HG03280 (cell line): Measurements from ENCODE around the gene GYS2.
A peak's percentile ranks its signal among the peaks of the same experiment; 100 is the strongest.

ENCODE experiments used
- ATAC-seq: cut with Tn5 transposase; IDR thresholded peaks from one replicate; pipeline ENCODE4 v1.9.1; 2021; ENCODE audit warnings: mild to moderate bottlenecking, moderate library complexity; ENCODE audit not compliant: unreplicated experiment

The GYS2 gene

GRCh38 chr12:21509768-21510167 is 94.9 kb downstream of the GYS2 start:
- peak; percentile 91 for ATAC-seq

DNA sequence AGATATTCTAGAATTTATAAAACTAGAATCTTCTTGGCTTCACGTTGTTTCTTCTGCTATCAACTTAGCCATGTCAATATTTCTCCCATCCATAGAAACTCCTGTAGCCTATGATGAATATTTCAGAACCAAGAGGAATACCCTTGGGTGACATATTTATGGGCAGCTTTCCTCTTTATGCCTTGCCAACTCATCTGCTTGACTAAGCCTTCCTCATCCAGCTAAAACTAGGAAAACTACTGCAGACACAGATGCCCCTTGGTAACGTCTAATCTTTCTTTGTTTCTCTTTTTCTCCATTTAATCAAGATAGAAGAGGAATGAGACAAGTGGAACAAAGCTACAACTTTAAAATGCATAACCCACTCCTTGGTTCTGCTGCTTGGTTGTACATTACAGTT is 96.8 kb downstream of the GYS2 start:
- no peak for ATAC-seq

GRCh38 chr12:21505888-21506287 is 98.8 kb downstream of the GYS2 start:
- ATAC-seq, result no peak

- ATAC-seq, result no peak
Measured at GRCh38 chr12:21502872-21503271, 101.8 kb downstream of the GYS2 start.

DNA sequence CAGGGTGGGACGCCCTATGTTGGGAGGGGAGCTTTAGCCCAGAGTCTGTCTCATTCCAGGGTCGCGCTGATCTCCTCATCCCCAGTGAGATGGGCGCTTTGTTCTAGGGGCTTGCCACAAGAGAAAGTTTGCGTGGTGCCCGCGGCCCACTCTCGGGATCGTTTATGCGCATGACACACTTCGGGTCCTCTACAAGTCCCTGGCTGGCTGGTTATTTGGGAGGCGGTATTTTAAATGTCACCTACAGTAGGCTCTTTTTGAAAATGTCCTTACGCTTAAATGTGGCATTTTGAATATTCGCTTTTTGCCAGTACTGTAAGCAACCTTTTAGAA is 102.5 kb downstream of the GYS2 start:
- peak; percentile 0 for ATAC-seq

GRCh38 chr12:21501258-21502163 is 103.1 kb downstream of the GYS2 start, which contains the start of the genes GOLT1B and RECQL:
Gene GOLT1B (plus strand): TSS chr12:21501789. CDS start chr12:21501924, 135 bp downstream.
Gene RECQL (minus strand): TSS chr12:21501635. CDS start chr12:21499570, 2,065 bp downstream.
- peak; percentile 99 for ATAC-seq

- no peak for ATAC-seq
Measured at GRCh38 chr12:21500786-21501257, 103.8 kb downstream of the GYS2 start.

GRCh38 chr12:21499765-21500164 is 104.9 kb downstream of the GYS2 start:
- ATAC-seq, result no peak
